Transverse colon (tissue), 4 donors: ENCODE measurements around the gene ARHGAP8. TPM values are rescaled to one million over a fixed set of nuclear protein-coding genes. Genes with fewer than 3 reads are reported as not detected.
A peak's percentile ranks its signal among the peaks of the same experiment; 100 is the strongest.

ENCODE experiments used
- DNase-seq: peaks from one replicate; pipeline ENCODE4 v3.0.0-alpha.2; 2019
- H3K27ac ChIP-seq, 4 donors: fragments of 200-600 bp; sonication (generic); 2 replicates each; pipeline ENCODE4 v1.5.1; 2016 to 2018; ENCODE audit warnings: inconsistent platforms in 4 of 4
- H3K27me3 ChIP-seq: fragments of 200-600 bp; sonication (generic); 2 replicates; pipeline ENCODE4 v1.5.1; 2017; ENCODE audit warnings: inconsistent platforms
- H3K36me3 ChIP-seq, 4 donors: fragments of 200-600 bp; sonication (generic); 2 replicates each; pipeline ENCODE4 v1.5.1; 2017 to 2019; ENCODE audit warnings: inconsistent platforms in 4 of 4
- H3K4me1 ChIP-seq, 4 donors: fragments of 200-600 bp; sonication (generic); 2 replicates each; pipeline ENCODE4 v1.5.1; 2017 to 2020; ENCODE audit warnings: inconsistent platforms in 4 of 4
- H3K4me3 ChIP-seq, 4 donors: fragments of 200-600 bp; sonication (generic); 1 replicate in 1 of 4; 2 replicates in 3 of 4; pipeline versions ENCODE4 v1.5.1 to v1.6.1; 2017 to 2019; ENCODE audit warnings: inconsistent platforms in 4 of 4
- H3K9me3 ChIP-seq, 2 donors: fragments of 200-600 bp; sonication (generic); 2 replicates each; pipeline ENCODE4 v1.5.1; 2017 to 2019; ENCODE audit warnings: inconsistent platforms in 2 of 2
- EP300 ChIP-seq: sonication (generic); formaldehyde crosslinking; IDR thresholded peaks from one replicate; pipeline ENCODE4 v1.6.1; 2017; ENCODE audit warnings: antibody characterized with exemption, low read depth
- POLR2A ChIP-seq: fragments of 450-650 bp; IDR thresholded peaks from one replicate; pipeline ENCODE4 v1.6.1; 2016; ENCODE audit warnings: antibody characterized with exemption, mild to moderate bottlenecking, moderate library complexity
- POLR2AphosphoS5 ChIP-seq, 3 donors: sonication (generic); formaldehyde crosslinking; IDR thresholded peaks; one replicate each; pipeline ENCODE4 v1.6.1; 2016; ENCODE audit warnings: antibody characterized with exemption in 3 of 3
- WGBS, 2 donors: methylation state at CpG; one replicate each; pipeline ENCODE4 v1.1.5; 2018; ENCODE audit warnings: low coverage in 1 of 2; 5-methylcytosine and 5-hydroxymethylcytosine counted together
- in situ Hi-C, 4 donors: fragments of 200-750 bp; cut with MboI; loops; one replicate each; pipeline versions ENCODE4 v1.15.0 to v1.15.1; 2017; ENCODE audit warnings: low sequenced_read_pairs in 3 of 4, low pct_ligation_motif_present in 1 of 4, low pct_unique_long_range_greater_than_20kb in 1 of 4
- intact Hi-C: fragments of 100-400 bp; cut with DNase I; formaldehyde crosslinking; loops from one replicate; pipeline ENCODE4 v1.15.1; 2023; ENCODE audit warnings: low total_unique reads
- total RNA-seq, 4 donors: library from RNA; depleted of rRNA; stranded (reverse); fragments of >200 nt; gene quantifications; one replicate each; pipeline ENCODE4 v1.1.0, GENCODE V29; 2016
- TF ChIP-seq, protein P1 (sequence below), 5 experiments: fragments of 200-600 bp in 3 of 5; fragments of 450-650 bp in 2 of 5; sonication (generic) in 3 of 5; IDR thresholded peaks; 1 replicate in 2 of 5; 2 replicates in 3 of 5; pipeline ENCODE4 v1.5.1; 2016 to 2017; ENCODE audit warnings: antibody characterized with exemption in 5 of 5, inconsistent platforms in 3 of 5, mild to moderate bottlenecking in 2 of 5, moderate library complexity in 1 of 5

The ARHGAP8 gene
- total RNA-seq, 4 donors from 2014 or later: 28.6 to 51.5 (median 31.5) TPM

DNA sequence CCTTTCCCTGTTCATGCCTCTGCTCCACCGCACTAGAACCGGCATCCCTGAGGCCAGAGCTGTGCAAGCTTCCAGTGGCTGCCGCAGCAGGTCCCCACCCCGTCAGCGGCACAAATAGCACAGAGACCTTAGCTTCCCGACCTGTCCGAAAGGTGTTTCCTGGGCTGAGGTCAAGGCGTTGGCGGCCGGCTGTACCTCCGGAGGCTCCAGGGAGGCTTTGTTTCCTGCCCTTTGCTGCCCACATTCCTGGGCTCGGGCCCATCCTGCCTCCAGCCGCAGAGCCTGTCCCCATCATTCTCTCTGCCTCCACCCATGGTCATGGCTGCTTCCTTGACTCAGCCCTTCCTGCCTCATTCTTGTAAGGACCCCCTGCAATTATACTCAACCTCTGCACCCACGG is 31.2 kb downstream of the ARHGAP8 start:
- peak; percentile 40 for DNase-seq
- H3K4me1 ChIP-seq: peaks cover 0 to 7% (median 3%) of the 10 kb centered on the region in 4 donors
- WGBS, 2 donors: 51% methylated on average over 14 of the region's 14 CpGs; no CpG with 5 or more reads in 1 of the 2 donors
- no peaks in the 10 kb centered on the region for H3K36me3 ChIP-seq
- peak overlapping the region in 1 of 4 donors; percentile 33 for H3K27ac ChIP-seq
- no peaks in the 10 kb centered on the region for H3K9me3 ChIP-seq
- TF ChIP-seq POLR2AphosphoS5 (IDR thresholded peaks at IDR 0.05): no peak
- TF ChIP-seq EP300: no peak
- TF ChIP-seq POLR2A: no peak
- TF ChIP-seq, protein P1, sequence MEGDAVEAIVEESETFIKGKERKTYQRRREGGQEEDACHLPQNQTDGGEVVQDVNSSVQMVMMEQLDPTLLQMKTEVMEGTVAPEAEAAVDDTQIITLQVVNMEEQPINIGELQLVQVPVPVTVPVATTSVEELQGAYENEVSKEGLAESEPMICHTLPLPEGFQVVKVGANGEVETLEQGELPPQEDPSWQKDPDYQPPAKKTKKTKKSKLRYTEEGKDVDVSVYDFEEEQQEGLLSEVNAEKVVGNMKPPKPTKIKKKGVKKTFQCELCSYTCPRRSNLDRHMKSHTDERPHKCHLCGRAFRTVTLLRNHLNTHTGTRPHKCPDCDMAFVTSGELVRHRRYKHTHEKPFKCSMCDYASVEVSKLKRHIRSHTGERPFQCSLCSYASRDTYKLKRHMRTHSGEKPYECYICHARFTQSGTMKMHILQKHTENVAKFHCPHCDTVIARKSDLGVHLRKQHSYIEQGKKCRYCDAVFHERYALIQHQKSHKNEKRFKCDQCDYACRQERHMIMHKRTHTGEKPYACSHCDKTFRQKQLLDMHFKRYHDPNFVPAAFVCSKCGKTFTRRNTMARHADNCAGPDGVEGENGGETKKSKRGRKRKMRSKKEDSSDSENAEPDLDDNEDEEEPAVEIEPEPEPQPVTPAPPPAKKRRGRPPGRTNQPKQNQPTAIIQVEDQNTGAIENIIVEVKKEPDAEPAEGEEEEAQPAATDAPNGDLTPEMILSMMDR (IDR thresholded peaks at IDR 0.05): no peak
- H3K27me3 ChIP-seq: no peaks in the 10 kb centered on the region
- intact Hi-C loops (no loop called here), in situ Hi-C loops (no loop called here)
- no peak overlapping the region for H3K4me3 ChIP-seq

DNA sequence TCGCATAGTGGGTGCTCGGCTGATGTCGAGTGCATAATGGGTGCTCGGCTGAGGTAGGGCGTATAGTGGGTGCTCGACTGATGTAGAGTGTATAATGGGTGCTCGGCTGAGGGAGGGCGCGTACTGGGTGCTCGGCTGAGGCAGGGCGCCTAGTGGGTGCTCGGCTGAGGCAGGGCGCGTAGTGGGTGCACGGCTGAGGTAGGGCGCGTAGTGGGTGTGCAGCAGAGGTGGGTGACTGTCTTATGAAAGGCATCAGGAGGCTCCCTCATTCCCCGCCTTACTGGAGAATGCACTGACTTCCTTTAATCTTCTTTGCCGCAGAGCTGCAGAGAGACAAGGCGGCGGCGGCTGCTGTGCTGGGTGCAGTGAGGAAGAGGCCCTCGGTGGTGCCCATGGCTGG is 33.8 kb downstream of the ARHGAP8 start:
- no peak for DNase-seq
- no peaks in the 10 kb centered on the region for H3K36me3 ChIP-seq
- H3K27me3 ChIP-seq: no peaks in the 10 kb centered on the region
- no peaks in the 10 kb centered on the region for H3K9me3 ChIP-seq
- WGBS, 2 donors: 90 to 91% methylated on average over 15 to 23 of the region's 23 CpGs
- peaks cover 0 to 6% (median 2%) of the 10 kb centered on the region in 4 donors for H3K4me1 ChIP-seq
- in situ Hi-C loops: no loop called here
- no peak overlapping the region for H3K27ac ChIP-seq
- intact Hi-C loops: no loop called here
- H3K4me3 ChIP-seq: no peak overlapping the region
- TF ChIP-seq POLR2A (no peak), POLR2AphosphoS5 (IDR thresholded peaks at IDR 0.05) (no peak), EP300 (no peak)
- TF ChIP-seq, protein P1 (IDR thresholded peaks at IDR 0.05): no peak

DNA sequence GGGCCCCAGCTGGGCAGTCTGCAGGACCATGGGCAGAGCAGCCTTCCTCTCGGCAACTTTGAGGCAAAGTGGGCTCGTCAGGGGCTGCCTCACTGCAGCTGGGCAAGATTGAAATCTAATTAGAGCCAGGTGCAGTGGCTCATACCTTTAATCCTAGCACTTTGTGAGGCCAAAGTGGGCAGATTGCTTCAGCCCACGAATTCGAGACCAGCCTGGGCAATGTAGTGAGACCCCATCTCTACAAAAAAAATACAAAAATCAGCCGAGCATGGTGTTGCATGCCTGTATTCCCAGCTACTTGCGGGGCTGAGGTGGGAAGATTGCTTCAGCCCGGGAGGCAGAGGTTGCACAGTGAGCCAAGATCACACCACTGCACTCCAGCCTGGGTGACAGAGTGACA is 34.2 kb downstream of the ARHGAP8 start:
- Histone ChIP-seq H3K27ac (no peak overlapping the region), H3K4me3 (no peak overlapping the region), H3K4me1 (peaks cover 0 to 6% (median 2%) of the 10 kb centered on the region in 4 donors), H3K9me3 (no peaks in the 10 kb centered on the region), H3K36me3 (no peaks in the 10 kb centered on the region), H3K27me3 (no peaks in the 10 kb centered on the region)
- WGBS, 2 donors: 71% methylated on average over 7 of the region's 7 CpGs; no CpG with 5 or more reads in 1 of the 2 donors
- intact Hi-C loops: no loop called here
- DNase-seq: no peak
- in situ Hi-C loops: no loop called here
- no peak for TF ChIP-seq POLR2A
- no peak for TF ChIP-seq POLR2AphosphoS5 (IDR thresholded peaks at IDR 0.05)
- TF ChIP-seq, protein P1 (IDR thresholded peaks at IDR 0.05): no peak
- TF ChIP-seq EP300: no peak

DNA sequence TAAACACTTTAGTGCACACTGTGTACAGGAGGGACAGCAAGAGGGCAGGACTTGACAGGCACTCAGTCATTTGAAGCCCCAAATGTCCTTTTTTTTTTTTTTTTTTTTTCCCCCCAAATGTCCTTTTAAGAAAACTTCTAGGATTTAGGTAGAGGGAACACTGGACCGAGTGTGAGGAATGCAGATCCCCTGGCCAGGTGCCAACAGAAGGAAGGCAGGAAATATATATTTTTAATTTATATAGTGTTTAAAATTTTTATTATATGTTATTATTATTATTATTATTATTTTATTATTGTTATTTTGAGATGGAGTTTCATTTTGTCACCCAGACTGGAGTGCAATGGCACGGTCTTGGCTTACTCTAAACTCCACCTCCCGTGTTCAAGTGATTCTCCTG is 35.5 kb downstream of the ARHGAP8 start:
- H3K36me3 ChIP-seq: no peaks in the 10 kb centered on the region

More for the DNA sequence above, 35.5 kb downstream of the ARHGAP8 start:
- TF ChIP-seq POLR2A (no peak), POLR2AphosphoS5 (IDR thresholded peaks at IDR 0.05) (no peak), EP300 (no peak)
- TF ChIP-seq, protein P1 (IDR thresholded peaks at IDR 0.05): no peak
- Histone ChIP-seq H3K9me3 (no peaks in the 10 kb centered on the region), H3K27ac (no peak overlapping the region), H3K4me1 (peaks cover 0 to 6% (median 2%) of the 10 kb centered on the region in 4 donors), H3K4me3 (no peak overlapping the region), H3K27me3 (no peaks in the 10 kb centered on the region)
- intact Hi-C loops: no loop called here
- WGBS, 2 donors: 71 to 83% methylated on average over 3 of the region's 3 CpGs
- no peak for DNase-seq
- in situ Hi-C loops: no loop called here
